Right renal pelvis (tissue), 4 donors: Measurements from ENCODE around the gene KRTAP9-9. TPM values are rescaled to one million over a fixed set of nuclear protein-coding genes. Genes with fewer than 3 reads are reported as not detected.
"Not testable (repeated sequence)": the region's sequence is repeated elsewhere in the genome, so short reads cannot be mapped to it uniquely, and the experiment has no call there.

Experiments
- DNase-seq, 4 donors: peaks; one replicate each; pipeline ENCODE4 v3.0.0-alpha.2; 2013; ENCODE audit warnings: low read depth in 4 of 4, low spot score in 3 of 4, missing footprints in 1 of 4
- polyA plus RNA-seq, 4 donors: library from polyadenylated mRNA; unstranded; fragments of 120-200 nt; gene quantifications; one replicate each; pipeline ENCODE4 v1.2.1, GENCODE V29; 2013; ENCODE audit not compliant: insufficient read length in 4 of 4

KRTAP9-9 gene
- not detected for polyA plus RNA-seq

- DNase-seq: not testable (repeated sequence)
Observed at GRCh38 chr17:41255381-41256290, at the start of gene KRTAP9-9. KRTAP9-9 (plus strand) TSS chr17:41255384.

GRCh38 chr17:41211845-41212466 lies 43.2 kb upstream of the KRTAP9-9 start:
- no peak for DNase-seq

- no peak for DNase-seq
Observed at GRCh38 chr17:41212524-41213169, 42.5 kb upstream of the KRTAP9-9 start.

GRCh38 chr17:41215681-41216080 lies 39.5 kb upstream of the KRTAP9-9 start:
- no peak for DNase-seq

- no peak for DNase-seq
Observed at GRCh38 chr17:41223821-41224220, 31.4 kb upstream of the KRTAP9-9 start.

GRCh38 chr17:41226051-41226450 lies 29.1 kb upstream of the KRTAP9-9 start:
- no peak for DNase-seq

- DNase-seq: not testable (repeated sequence)
Observed at GRCh38 chr17:41226598-41227095, 28.5 kb upstream of the KRTAP9-9 start, which contains the start of gene KRTAP9-2. KRTAP9-2 (plus strand) TSS chr17:41226648; CDS start chr17:41226655, 7 bp downstream.

- no peak for DNase-seq
Observed at GRCh38 chr17:41230094-41230493, 25.1 kb upstream of the KRTAP9-9 start.

- no peak for DNase-seq
Observed at GRCh38 chr17:41231731-41232130, 23.5 kb upstream of the KRTAP9-9 start.

GRCh38 chr17:41232399-41233105 lies 22.6 kb upstream of the KRTAP9-9 start, which contains the start of gene KRTAP9-3:
KRTAP9-3 (plus strand) TSS chr17:41232449; CDS start chr17:41232502, 53 bp downstream.
- not testable (repeated sequence) for DNase-seq

- DNase-seq: not testable (repeated sequence)
Observed at GRCh38 chr17:41237116-41237515, 18.1 kb upstream of the KRTAP9-9 start.

- DNase-seq: not testable (repeated sequence)
Observed at GRCh38 chr17:41237949-41238437, 17.2 kb upstream of the KRTAP9-9 start, which contains the start of gene KRTAP9-8. KRTAP9-8 (plus strand) TSS chr17:41237999; CDS start chr17:41238052, 53 bp downstream.

- DNase-seq: not testable (repeated sequence)
Observed at GRCh38 chr17:41246995-41247787, 8.0 kb upstream of the KRTAP9-9 start.

GRCh38 chr17:41249637-41250240 lies 5.4 kb upstream of the KRTAP9-9 start, which contains the start of gene KRTAP9-4:
KRTAP9-4 (plus strand) TSS chr17:41249687; CDS start chr17:41249721, 34 bp downstream.
- not testable (repeated sequence) for DNase-seq

GRCh38 chr17:41251261-41251660 lies 3.9 kb upstream of the KRTAP9-9 start:
- DNase-seq: no peak

GRCh38 chr17:41254861-41255260 lies 323 bp upstream of the KRTAP9-9 start:
- no peak for DNase-seq

- no peak for DNase-seq
Observed at GRCh38 chr17:41256291-41256685, 1.1 kb downstream of the KRTAP9-9 start.

GRCh38 chr17:41258406-41258805 lies 3.2 kb downstream of the KRTAP9-9 start:
- no peak for DNase-seq
